NCI-H2196 treated with DMSO at 0.1 percent for 48 hours (cell line): ENCODE results near the gene CLEC2B.

Experiments used
- DNase-seq: peaks from one replicate; lab custom pipeline; 2025; ENCODE audit not compliant: unreplicated experiment; lab: John Stamatoyannopoulos, UW

Gene CLEC2B

GRCh38 chr12:9870286-9870866 is 1.2 kb upstream of the CLEC2B start:
- DNase-seq, result no peak

GRCh38 chr12:9868951-9869306 is 225 bp downstream of the CLEC2B start:
- DNase-seq, result no peak

GRCh38 chr12:9868311-9868801 is 798 bp downstream of the CLEC2B start:
- no peak for DNase-seq

GRCh38 chr12:9867531-9867930 is 1.6 kb downstream of the CLEC2B start:
- no peak for DNase-seq

GRCh38 chr12:9866860-9867269 is 2.3 kb downstream of the CLEC2B start:
- DNase-seq, result no peak

- DNase-seq, result no peak
Measured at GRCh38 chr12:9864913-9865675, 4.1 kb downstream of the CLEC2B start.

- no peak for DNase-seq
Measured at GRCh38 chr12:9858135-9858534, 11.0 kb downstream of the CLEC2B start.

- no peak for DNase-seq
Measured at GRCh38 chr12:9856894-9857293, 12.3 kb downstream of the CLEC2B start.

GRCh38 chr12:9856151-9856550 is 13.0 kb downstream of the CLEC2B start:
- no peak for DNase-seq

GRCh38 chr12:9851927-9852326 is 17.2 kb downstream of the CLEC2B start:
- no peak for DNase-seq

GRCh38 chr12:9851050-9851449 is 18.1 kb downstream of the CLEC2B start:
- DNase-seq, result no peak

- DNase-seq, result no peak
Measured at GRCh38 chr12:9848899-9849298, 20.3 kb downstream of the CLEC2B start.

GRCh38 chr12:9843407-9843806 is 25.7 kb downstream of the CLEC2B start:
- DNase-seq, result no peak

GRCh38 chr12:9831720-9832119 is 37.4 kb downstream of the CLEC2B start:
- DNase-seq, result no peak

- no peak for DNase-seq
Measured at GRCh38 chr12:9829982-9830381, 39.2 kb downstream of the CLEC2B start.

- no peak for DNase-seq
Measured at GRCh38 chr12:9829483-9829882, 39.7 kb downstream of the CLEC2B start.

GRCh38 chr12:9827209-9827888 is 41.8 kb downstream of the CLEC2B start, which contains the start of gene KLRF1:
TSS of gene KLRF1 (plus strand) at chr12:9827481. CDS start at chr12:9827545, 64 bp downstream.
- DNase-seq, result no peak

- DNase-seq, result no peak
Measured at GRCh38 chr12:9820281-9820930, 48.7 kb downstream of the CLEC2B start.

GRCh38 chr12:9813821-9814798 is 55.0 kb downstream of the CLEC2B start:
- no peak for DNase-seq

GRCh38 chr12:9811621-9812020 is 57.5 kb downstream of the CLEC2B start:
- DNase-seq, result no peak
